ENCODE data around the gene LHFPL2.

DNA sequence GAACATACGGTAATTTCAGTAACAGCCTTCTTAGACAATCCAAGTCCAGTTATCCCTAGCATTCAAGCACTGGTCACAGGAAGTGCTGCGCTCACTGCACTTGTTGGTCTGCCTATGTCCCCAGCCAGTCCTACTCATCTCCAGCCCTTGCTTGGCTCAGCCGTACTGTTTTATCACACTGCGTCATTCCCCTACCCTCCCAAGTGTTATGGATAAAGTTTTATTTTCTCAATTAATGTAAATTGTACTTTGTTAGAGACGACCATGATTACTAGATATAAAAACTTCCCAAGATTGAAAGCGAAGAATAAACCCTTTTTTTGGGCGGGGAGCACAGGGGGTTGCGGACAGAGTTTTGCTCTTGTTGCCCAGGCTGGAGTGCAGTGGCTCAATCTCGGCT is 49.6 kb downstream of the LHFPL2 start:
- TF ChIP-seq, protein P1, sequence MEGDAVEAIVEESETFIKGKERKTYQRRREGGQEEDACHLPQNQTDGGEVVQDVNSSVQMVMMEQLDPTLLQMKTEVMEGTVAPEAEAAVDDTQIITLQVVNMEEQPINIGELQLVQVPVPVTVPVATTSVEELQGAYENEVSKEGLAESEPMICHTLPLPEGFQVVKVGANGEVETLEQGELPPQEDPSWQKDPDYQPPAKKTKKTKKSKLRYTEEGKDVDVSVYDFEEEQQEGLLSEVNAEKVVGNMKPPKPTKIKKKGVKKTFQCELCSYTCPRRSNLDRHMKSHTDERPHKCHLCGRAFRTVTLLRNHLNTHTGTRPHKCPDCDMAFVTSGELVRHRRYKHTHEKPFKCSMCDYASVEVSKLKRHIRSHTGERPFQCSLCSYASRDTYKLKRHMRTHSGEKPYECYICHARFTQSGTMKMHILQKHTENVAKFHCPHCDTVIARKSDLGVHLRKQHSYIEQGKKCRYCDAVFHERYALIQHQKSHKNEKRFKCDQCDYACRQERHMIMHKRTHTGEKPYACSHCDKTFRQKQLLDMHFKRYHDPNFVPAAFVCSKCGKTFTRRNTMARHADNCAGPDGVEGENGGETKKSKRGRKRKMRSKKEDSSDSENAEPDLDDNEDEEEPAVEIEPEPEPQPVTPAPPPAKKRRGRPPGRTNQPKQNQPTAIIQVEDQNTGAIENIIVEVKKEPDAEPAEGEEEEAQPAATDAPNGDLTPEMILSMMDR (conservative IDR thresholded peaks at IDR 0.05; ENCODE audit: low read depth, low read length): no peak
- TF ChIP-seq MAZ (IDR thresholded peaks at IDR 0.05; ENCODE audit: borderline replicate concordance, low read depth, low read length) (no peak), MAFK (IDR thresholded peaks at IDR 0.05; ENCODE audit: low read depth, low read length) (no peak), CEBPB (IDR thresholded peaks at IDR 0.05; ENCODE audit: low read depth, low read length) (no peak)

All from IMR-90 (cell line).